ENCODE measurements around the gene GNA12.

GRCh38 chr7:2840458-2840857 is 3.6 kb downstream of the GNA12 start:
- TF ChIP-seq CTCF (IDR thresholded peaks at IDR 0.05) (no peak), POLR2A (IDR thresholded peaks at IDR 0.05) (no peak)
